ENCODE results near the gene DHRS7. TPM values are rescaled to one million over a fixed set of nuclear protein-coding genes. Genes with fewer than 3 reads are reported as not detected.

Gene DHRS7
- total and polyA plus RNA-seq, 2 experiments from 2014 or later, result 39.3 to 39.4 TPM

GRCh38 chr14:60169722-60170121 is 4.5 kb upstream of the DHRS7 start:
- TF ChIP-seq ZNF462 (CRISPR knock-in tag; IDR thresholded peaks at IDR 0.05), result no peak
- TF ChIP-seq REST (IDR thresholded peaks at IDR 0.05; ENCODE audit: unreplicated experiment), result no peak
- no peak for TF ChIP-seq EZH2 (IDR thresholded peaks at IDR 0.05; ENCODE audit: low read depth, unreplicated experiment)
- TF ChIP-seq STAT1 (IDR thresholded peaks at IDR 0.05; ENCODE audit: unreplicated experiment), result no peak
- TF ChIP-seq NANOG (IDR thresholded peaks at IDR 0.05; ENCODE audit: borderline replicate concordance), result no peak
- TF ChIP-seq CREB1 (CRISPR knock-in tag; IDR thresholded peaks at IDR 0.05; ENCODE audit: low read depth), result no peak
- DNase-seq (ENCODE audit: low spot score), result no peak
- H3K4me1 ChIP-seq (ENCODE audit: insufficient read depth), result no peaks in the 10 kb centered on the region; the same call in 1 of the 2 replicates

More at GRCh38 chr14:60169722-60170121, 4.5 kb upstream of the DHRS7 start:
- peaks cover 2% of the 10 kb centered on the region for H3K27me3 Mint-ChIP-seq (ENCODE audit: insufficient read depth, low read depth, poor library complexity)
- H3K9me3 Mint-ChIP-seq, result peaks cover 9% of the 10 kb centered on the region; the same call in 2 of the 3 replicates
- H4K20me1 ChIP-seq (replicated peaks; ENCODE audit: insufficient read depth), result no peaks in the 10 kb centered on the region
- no peaks in the 10 kb centered on the region for H3K79me2 ChIP-seq (replicated peaks; ENCODE audit: insufficient read depth)
- no peaks in the 10 kb centered on the region for H3F3A ChIP-seq (replicated peaks; ENCODE audit: low read depth)
- no peak overlapping the region for H3K4me3 Mint-ChIP-seq
- H3K4me3 ChIP-seq, result no peak overlapping the region
- H3K27ac ChIP-seq (ENCODE audit: low read depth), result no peak overlapping the region
- peaks cover 5% of the 10 kb centered on the region; the same call in 2 of the 3 replicates for H3K4me1 Mint-ChIP-seq
- peaks cover 15% of the 10 kb centered on the region; the same call in 1 of the 2 replicates for H3K27me3 ChIP-seq (ENCODE audit: insufficient read depth)
- H3K36me3 ChIP-seq (ENCODE audit: insufficient read depth), result no peaks in the 10 kb centered on the region
- H3K36me3 Mint-ChIP-seq (ENCODE audit: low read depth), result no peaks in the 10 kb centered on the region; the same call in 2 of the 3 replicates
- no peak overlapping the region for H3K27ac Mint-ChIP-seq
- no peak for ATAC-seq
- no peak overlapping the region for H3K4me2 ChIP-seq
- no peaks in the 10 kb centered on the region for H3K9me2 ChIP-seq (ENCODE audit: insufficient read depth)
- H2AFZ ChIP-seq, result no peak overlapping the region
